ENCODE results near the gene DNAJC17. TPM values are rescaled to one million over a fixed set of nuclear protein-coding genes. Genes with fewer than 3 reads are reported as not detected.

DNAJC17 gene
- total RNA-seq, 1 experiment from 2014 or later = 36.1 TPM

DNA sequence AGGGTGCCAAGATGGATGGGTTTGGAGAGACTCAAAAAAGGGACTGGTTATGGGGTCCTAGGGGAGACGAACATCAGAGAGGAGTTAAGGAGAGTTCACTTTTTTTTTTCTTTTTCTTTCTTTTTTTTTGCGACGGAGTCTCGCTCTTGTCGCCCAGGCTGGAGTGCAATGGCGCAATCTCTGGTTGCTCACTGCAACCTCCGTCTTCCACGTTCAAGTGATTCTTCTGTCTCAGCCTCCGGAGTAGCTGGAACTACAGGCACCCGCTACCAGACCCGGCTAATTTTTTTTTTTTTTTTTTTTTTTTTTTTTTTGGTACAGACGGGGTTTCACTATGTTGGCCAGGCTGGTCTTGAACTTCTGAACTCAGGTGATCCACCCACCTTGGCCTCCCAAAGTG lies 37.8 kb upstream of the DNAJC17 start:
- Histone ChIP-seq H3K4me3 (replicated peaks in 1 of 2; ENCODE audit: low read depth in 1 of 2, low read length in 2 of 2) (peak overlapping the region; percentile 79 to 95), H3K27me3 (ENCODE audit: insufficient read depth, low read length) (no peaks in the 10 kb centered on the region), H3K79me2 (ENCODE audit: insufficient read depth, low read length) (peaks cover 59% of the 10 kb centered on the region), H4K20me1 (ENCODE audit: insufficient read depth) (no peaks in the 10 kb centered on the region; the same call in 1 of the 2 replicates), H2AFZ (ENCODE audit: low read depth, low read length, poor library complexity, severe bottlenecking) (no peak overlapping the region), H3K9me3 (ENCODE audit: control insufficient read depth in 1 of 2, insufficient read depth in 1 of 2, low read depth in 1 of 2, low read length in 2 of 2) (no peaks in the 10 kb centered on the region), H3K9me2 (ENCODE audit: insufficient read depth) (no peaks in the 10 kb centered on the region), H3K36me3 (ENCODE audit: control insufficient read depth in 1 of 2, insufficient read depth in 2 of 2, low read length in 2 of 2) (peaks cover 5 to 10% of the 10 kb centered on the region in 2 experiments; a peak in 3 of 4 replicates), H3K4me2 (ENCODE audit: low read length) (peak overlapping the region; percentile 99), H3K9ac (ENCODE audit: low read length) (peak overlapping the region; percentile 77), H3K4me1 (ENCODE audit: control insufficient read depth in 1 of 2, insufficient read depth in 2 of 2, low read length in 2 of 2) (peaks cover 37 to 48% of the 10 kb centered on the region in 2 experiments), H3K27ac (ENCODE audit: low read depth, low read length) (peak overlapping the region; percentile 93)
- ChIA-PET POLR2A (no interaction called here), RAD21 (ENCODE audit: low non-redundant PET in 1 of 2, low total read pairs in 2 of 2, uncharacterized antibody in 2 of 2, unreplicated experiment in 2 of 2) (no interaction called here), CTCF (interaction anchor here (0.6 to 5.2 kb wide), 4 partner anchors 13 to 50 kb away, joined by 3 to 61 read pairs (median 5); partner anchors contain the start of gene VPS18)
- TF ChIP-seq, protein P1, sequence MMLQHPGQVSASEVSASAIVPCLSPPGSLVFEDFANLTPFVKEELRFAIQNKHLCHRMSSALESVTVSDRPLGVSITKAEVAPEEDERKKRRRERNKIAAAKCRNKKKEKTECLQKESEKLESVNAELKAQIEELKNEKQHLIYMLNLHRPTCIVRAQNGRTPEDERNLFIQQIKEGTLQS (IDR thresholded peaks at IDR 0.05) = no peak
- no peak for TF ChIP-seq YY1 (IDR thresholded peaks at IDR 0.05; ENCODE audit: extremely low read depth, insufficient replicate concordance, low read depth, low read length)
- no peak for TF ChIP-seq SP1 (IDR thresholded peaks at IDR 0.05; ENCODE audit: low read depth)
- no peak for TF ChIP-seq EZH2phosphoT487 (IDR thresholded peaks at IDR 0.05; ENCODE audit: borderline replicate concordance)
- TF ChIP-seq CBX3 (IDR thresholded peaks at IDR 0.05; ENCODE audit: low read depth) = no peak
- TF ChIP-seq EZH2 (IDR thresholded peaks at IDR 0.05) = no peak
- TF ChIP-seq SRF (IDR thresholded peaks at IDR 0.05; ENCODE audit: low read depth) = no peak
- TF ChIP-seq, protein P2, sequence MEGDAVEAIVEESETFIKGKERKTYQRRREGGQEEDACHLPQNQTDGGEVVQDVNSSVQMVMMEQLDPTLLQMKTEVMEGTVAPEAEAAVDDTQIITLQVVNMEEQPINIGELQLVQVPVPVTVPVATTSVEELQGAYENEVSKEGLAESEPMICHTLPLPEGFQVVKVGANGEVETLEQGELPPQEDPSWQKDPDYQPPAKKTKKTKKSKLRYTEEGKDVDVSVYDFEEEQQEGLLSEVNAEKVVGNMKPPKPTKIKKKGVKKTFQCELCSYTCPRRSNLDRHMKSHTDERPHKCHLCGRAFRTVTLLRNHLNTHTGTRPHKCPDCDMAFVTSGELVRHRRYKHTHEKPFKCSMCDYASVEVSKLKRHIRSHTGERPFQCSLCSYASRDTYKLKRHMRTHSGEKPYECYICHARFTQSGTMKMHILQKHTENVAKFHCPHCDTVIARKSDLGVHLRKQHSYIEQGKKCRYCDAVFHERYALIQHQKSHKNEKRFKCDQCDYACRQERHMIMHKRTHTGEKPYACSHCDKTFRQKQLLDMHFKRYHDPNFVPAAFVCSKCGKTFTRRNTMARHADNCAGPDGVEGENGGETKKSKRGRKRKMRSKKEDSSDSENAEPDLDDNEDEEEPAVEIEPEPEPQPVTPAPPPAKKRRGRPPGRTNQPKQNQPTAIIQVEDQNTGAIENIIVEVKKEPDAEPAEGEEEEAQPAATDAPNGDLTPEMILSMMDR (IDR thresholded peaks at IDR 0.05 in 2 of 3, conservative IDR thresholded peaks at IDR 0.05 in 1 of 3; ENCODE audit: borderline replicate concordance in 1 of 3, insufficient read depth in 1 of 3, low read depth in 2 of 3, low read length in 2 of 3) = no peak
- no peak for TF ChIP-seq EGR1 (IDR thresholded peaks at IDR 0.05; ENCODE audit: low read depth)
- TF ChIP-seq, protein P3, sequence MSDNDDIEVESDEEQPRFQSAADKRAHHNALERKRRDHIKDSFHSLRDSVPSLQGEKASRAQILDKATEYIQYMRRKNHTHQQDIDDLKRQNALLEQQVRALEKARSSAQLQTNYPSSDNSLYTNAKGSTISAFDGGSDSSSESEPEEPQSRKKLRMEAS (IDR thresholded peaks at IDR 0.05) = no peak
- TF ChIP-seq, protein P4, sequence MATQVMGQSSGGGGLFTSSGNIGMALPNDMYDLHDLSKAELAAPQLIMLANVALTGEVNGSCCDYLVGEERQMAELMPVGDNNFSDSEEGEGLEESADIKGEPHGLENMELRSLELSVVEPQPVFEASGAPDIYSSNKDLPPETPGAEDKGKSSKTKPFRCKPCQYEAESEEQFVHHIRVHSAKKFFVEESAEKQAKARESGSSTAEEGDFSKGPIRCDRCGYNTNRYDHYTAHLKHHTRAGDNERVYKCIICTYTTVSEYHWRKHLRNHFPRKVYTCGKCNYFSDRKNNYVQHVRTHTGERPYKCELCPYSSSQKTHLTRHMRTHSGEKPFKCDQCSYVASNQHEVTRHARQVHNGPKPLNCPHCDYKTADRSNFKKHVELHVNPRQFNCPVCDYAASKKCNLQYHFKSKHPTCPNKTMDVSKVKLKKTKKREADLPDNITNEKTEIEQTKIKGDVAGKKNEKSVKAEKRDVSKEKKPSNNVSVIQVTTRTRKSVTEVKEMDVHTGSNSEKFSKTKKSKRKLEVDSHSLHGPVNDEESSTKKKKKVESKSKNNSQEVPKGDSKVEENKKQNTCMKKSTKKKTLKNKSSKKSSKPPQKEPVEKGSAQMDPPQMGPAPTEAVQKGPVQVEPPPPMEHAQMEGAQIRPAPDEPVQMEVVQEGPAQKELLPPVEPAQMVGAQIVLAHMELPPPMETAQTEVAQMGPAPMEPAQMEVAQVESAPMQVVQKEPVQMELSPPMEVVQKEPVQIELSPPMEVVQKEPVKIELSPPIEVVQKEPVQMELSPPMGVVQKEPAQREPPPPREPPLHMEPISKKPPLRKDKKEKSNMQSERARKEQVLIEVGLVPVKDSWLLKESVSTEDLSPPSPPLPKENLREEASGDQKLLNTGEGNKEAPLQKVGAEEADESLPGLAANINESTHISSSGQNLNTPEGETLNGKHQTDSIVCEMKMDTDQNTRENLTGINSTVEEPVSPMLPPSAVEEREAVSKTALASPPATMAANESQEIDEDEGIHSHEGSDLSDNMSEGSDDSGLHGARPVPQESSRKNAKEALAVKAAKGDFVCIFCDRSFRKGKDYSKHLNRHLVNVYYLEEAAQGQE (IDR thresholded peaks at IDR 0.05; ENCODE audit: low read depth) = no peak
- TF ChIP-seq JUND (IDR thresholded peaks at IDR 0.05) = no peak
- TF ChIP-seq TCF7L2 (IDR thresholded peaks at IDR 0.05; ENCODE audit: borderline replicate concordance, extremely low read depth, insufficient read depth, insufficient read length) = no peak
- no peak for TF ChIP-seq FOSL1 (IDR thresholded peaks at IDR 0.05; ENCODE audit: low read depth)
- no peak for TF ChIP-seq ZNF274 (IDR thresholded peaks at IDR 0.05; ENCODE audit: low read depth, low read length)
- no peak for TF ChIP-seq ELF1 (IDR thresholded peaks at IDR 0.05; ENCODE audit: borderline replicate concordance, low read depth)
- TF ChIP-seq CEBPB (IDR thresholded peaks at IDR 0.05; ENCODE audit: low read depth) = no peak
- TF ChIP-seq RAD21 (IDR thresholded peaks at IDR 0.05; ENCODE audit: low read depth) = no peak
- ATAC-seq (no peak), DNase-seq (ENCODE audit: low read depth, low spot score) (no peak)
- intact Hi-C loops (cut with micrococcal nuclease) = loop anchor here (2.0 kb wide), 1 partner anchor 58 kb away; no protein-coding TSS in a partner anchor
- no TSS peak for BruUV-seq (replicated peaks)

All from HCT116 (cell line).